Neural progenitor cell (in vitro differentiated cells): ENCODE data around the gene AMBRA1. TPM values are rescaled to one million over a fixed set of nuclear protein-coding genes. Genes with fewer than 3 reads are reported as not detected.

Source experiments
- DNase-seq: peaks from one replicate; pipeline ENCODE4 v3.0.0-alpha.2; 2016; ENCODE audit warnings: low spot score
- H2AFZ ChIP-seq: fragments of 200-600 bp; sonication (generic); replicated peaks from 2 replicates; pipeline ENCODE4 v1.6.1; 2016; ENCODE audit warnings: antibody characterized with exemption
- H3F3A ChIP-seq: fragments of 200-600 bp; sonication (generic); 2 replicates; pipeline ENCODE4 v1.6.1; 2016; ENCODE audit warnings: antibody characterized with exemption, low read depth
- H3K27ac ChIP-seq: fragments of 200-600 bp; sonication (generic); 2 replicates; pipeline ENCODE4 v1.5.1; 2016; ENCODE audit warnings: mild to moderate bottlenecking
- H3K27me3 ChIP-seq: fragments of 200-600 bp; sonication (generic); 2 replicates; pipeline ENCODE4 v1.6.1; 2016; ENCODE audit warnings: mild to moderate bottlenecking, moderate library complexity
- H3K36me3 ChIP-seq: fragments of 200-600 bp; sonication (generic); 2 replicates; pipeline ENCODE4 v1.5.1; 2016
- H3K4me1 ChIP-seq: fragments of 200-600 bp; sonication (generic); 2 replicates; pipeline ENCODE4 v1.6.1; 2016; ENCODE audit warnings: mixed run types
- H3K4me2 ChIP-seq: fragments of 200-600 bp; sonication (generic); 2 replicates; pipeline ENCODE4 v1.6.1; 2016
- H3K4me3 ChIP-seq: fragments of 200-600 bp; sonication (generic); 2 replicates; pipeline ENCODE4 v1.5.1; 2016
- H3K79me2 ChIP-seq: fragments of 200-600 bp; sonication (generic); 2 replicates; pipeline ENCODE4 v1.6.1; 2016; ENCODE audit warnings: low read depth
- H3K9ac ChIP-seq: fragments of 200-600 bp; sonication (generic); 2 replicates; pipeline ENCODE4 v1.6.1; 2016
- H3K9me3 ChIP-seq: fragments of 200-600 bp; sonication (generic); 2 replicates; pipeline ENCODE4 v1.5.1; 2016; ENCODE audit warnings: low read depth
- H4K20me1 ChIP-seq: fragments of 200-600 bp; sonication (generic); 2 replicates; pipeline ENCODE4 v1.6.1; 2016; ENCODE audit warnings: low read depth
- H3K27ac Mint-ChIP-seq: 3 replicates; pipeline ENCODE4 v1.8.0; 2021; ENCODE audit warnings: mixed read lengths
- H3K27me3 Mint-ChIP-seq: 2 replicates; pipeline ENCODE4 v1.8.0; 2022; ENCODE audit warnings: low read depth, mild to moderate bottlenecking, inconsistent platforms, moderate library complexity, mixed read lengths; ENCODE audit not compliant: insufficient read depth
- H3K36me3 Mint-ChIP-seq: 3 replicates; pipeline ENCODE4 v1.8.0; 2021; ENCODE audit warnings: mixed read lengths
- H3K4me1 Mint-ChIP-seq: 3 replicates; pipeline ENCODE4 v1.8.0; 2021; ENCODE audit warnings: mixed read lengths
- H3K4me3 Mint-ChIP-seq: 3 replicates; pipeline ENCODE4 v1.8.0; 2021; ENCODE audit warnings: mild to moderate bottlenecking, moderate library complexity, mixed read lengths
- H3K9me3 Mint-ChIP-seq: 3 replicates; pipeline ENCODE4 v1.8.0; 2020; ENCODE audit warnings: mixed read lengths
- CTCF ChIP-seq: fragments of 200-600 bp; sonication (generic); IDR thresholded peaks from 2 replicates; pipeline ENCODE4 v1.5.1; 2017; ENCODE audit warnings: antibody characterized with exemption, mild to moderate bottlenecking
- EZH2 ChIP-seq: fragments of 200-600 bp; sonication (generic); IDR thresholded peaks from 2 replicates; pipeline ENCODE4 v1.6.1; 2017; ENCODE audit warnings: antibody characterized with exemption, mild to moderate bottlenecking, moderate library complexity
- EZH2phosphoT487 ChIP-seq: fragments of 200-600 bp; sonication (generic); IDR thresholded peaks from 2 replicates; pipeline ENCODE4 v1.6.1; 2017; ENCODE audit warnings: antibody characterized with exemption
- total RNA-seq: library from RNA; depleted of rRNA; stranded (reverse); fragments of >200 nt; gene quantifications from 2 replicates; pipeline ENCODE4 v1.2.3, GENCODE V29; 2015; ENCODE audit warnings: low replicate concordance

Gene AMBRA1
- total RNA-seq, 1 donor from 2014 or later, result 20.7 TPM

DNA sequence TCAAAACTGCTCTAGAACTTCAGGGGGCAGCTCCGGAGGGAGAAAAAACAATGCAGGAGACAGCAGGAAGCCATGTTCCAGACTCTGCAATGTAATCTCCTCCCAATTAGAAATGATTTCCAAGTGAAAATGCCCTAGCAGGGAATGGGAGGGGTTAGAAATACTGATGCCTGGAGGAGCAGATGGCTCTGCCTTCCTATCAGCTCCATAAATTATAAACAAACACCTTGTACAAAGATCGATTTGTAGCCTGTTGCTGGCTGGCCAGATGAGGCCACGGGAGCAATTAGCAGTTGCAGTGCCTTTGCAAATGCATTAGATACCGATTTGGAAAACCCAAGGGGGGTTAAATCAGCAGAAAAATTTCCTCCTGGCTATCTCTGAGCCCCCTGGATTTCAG lies 155.6 kb downstream of the AMBRA1 start:
- no peak overlapping the region for H3K4me2 ChIP-seq

GRCh38 chr11:46437122-46437689 lies 156.6 kb downstream of the AMBRA1 start:
- Mint-ChIP-seq H3K27me3 (no peaks in the 10 kb centered on the region), H3K9me3 (no peaks in the 10 kb centered on the region), H3K36me3 (peaks cover 19% of the 10 kb centered on the region), H3K4me1 (no peaks in the 10 kb centered on the region), H3K27ac (no peak overlapping the region), H3K4me3 (no peak overlapping the region)
- H3K4me1 ChIP-seq, result peaks cover 5% of the 10 kb centered on the region
- no peak overlapping the region for H3K4me2 ChIP-seq
- no peaks in the 10 kb centered on the region for H3K27me3 ChIP-seq
- H3K4me3 ChIP-seq, result no peak overlapping the region
- no peaks in the 10 kb centered on the region for H3K79me2 ChIP-seq
- no peak overlapping the region for H3K9ac ChIP-seq
- no peaks in the 10 kb centered on the region for H3K36me3 ChIP-seq
- H3K9me3 ChIP-seq, result no peaks in the 10 kb centered on the region
- H4K20me1 ChIP-seq, result peaks cover 3% of the 10 kb centered on the region
- H2AFZ ChIP-seq, result no peak overlapping the region
- no peak for DNase-seq
- peaks cover 5% of the 10 kb centered on the region for H3F3A ChIP-seq
- no peak overlapping the region for H3K27ac ChIP-seq
- TF ChIP-seq CTCF, result no peak
- TF ChIP-seq EZH2, result no peak
- TF ChIP-seq EZH2phosphoT487, result no peak

More for the DNA sequence above, 155.6 kb downstream of the AMBRA1 start:
- no peak for DNase-seq
- Histone ChIP-seq H3F3A (peaks cover 5% of the 10 kb centered on the region), H3K9ac (no peak overlapping the region), H3K4me1 (peaks cover 5% of the 10 kb centered on the region), H3K27me3 (no peaks in the 10 kb centered on the region), H2AFZ (no peak overlapping the region), H3K36me3 (no peaks in the 10 kb centered on the region), H3K4me3 (no peak overlapping the region), H4K20me1 (peaks cover 3% of the 10 kb centered on the region), H3K27ac (no peak overlapping the region), H3K9me3 (no peaks in the 10 kb centered on the region), H3K79me2 (no peaks in the 10 kb centered on the region)
- H3K36me3 Mint-ChIP-seq, result peaks cover 20% of the 10 kb centered on the region
- H3K9me3 Mint-ChIP-seq, result no peaks in the 10 kb centered on the region
- no peaks in the 10 kb centered on the region for H3K4me1 Mint-ChIP-seq
- no peaks in the 10 kb centered on the region for H3K27me3 Mint-ChIP-seq
- no peak overlapping the region for H3K27ac Mint-ChIP-seq
- TF ChIP-seq EZH2 (no peak), EZH2phosphoT487 (no peak), CTCF (no peak)
- no peak overlapping the region for H3K4me3 Mint-ChIP-seq

GRCh38 chr11:46436113-46436512 lies 157.7 kb downstream of the AMBRA1 start:
- DNase-seq, result no peak
- Mint-ChIP-seq H3K9me3 (no peaks in the 10 kb centered on the region), H3K36me3 (peaks cover 24% of the 10 kb centered on the region), H3K27ac (no peak overlapping the region), H3K4me1 (no peaks in the 10 kb centered on the region), H3K4me3 (no peak overlapping the region), H3K27me3 (no peaks in the 10 kb centered on the region)
- H3F3A ChIP-seq, result peaks cover 5% of the 10 kb centered on the region
- H3K27ac ChIP-seq, result no peak overlapping the region
- no peaks in the 10 kb centered on the region for H3K36me3 ChIP-seq
- no peaks in the 10 kb centered on the region for H3K9me3 ChIP-seq
- no peak overlapping the region for H3K4me2 ChIP-seq
- no peak overlapping the region for H3K9ac ChIP-seq
- TF ChIP-seq EZH2, result no peak
- no peak for TF ChIP-seq EZH2phosphoT487
- no peak for TF ChIP-seq CTCF
- no peak overlapping the region for H3K4me3 ChIP-seq
- H3K27me3 ChIP-seq, result no peaks in the 10 kb centered on the region
- H3K4me1 ChIP-seq, result peaks cover 5% of the 10 kb centered on the region
- H2AFZ ChIP-seq, result no peak overlapping the region
- H4K20me1 ChIP-seq, result peaks cover 3% of the 10 kb centered on the region
- H3K79me2 ChIP-seq, result no peaks in the 10 kb centered on the region
